HEK293 (cell line): ENCODE results near the gene TTF1.
A peak's percentile ranks its signal among the peaks of the same experiment; 100 is the strongest.

ENCODE experiments used
- BCL11A ChIP-seq: fragments of 450-650 bp; formaldehyde crosslinking; IDR thresholded peaks from 2 replicates; pipeline ENCODE4 v1.5.1; 2016; ENCODE audit warnings: low read depth, missing biosample characterization, missing genetic modification characterization
- FEZF1 ChIP-seq: fragments of 450-650 bp; formaldehyde crosslinking; IDR thresholded peaks from 2 replicates; pipeline ENCODE4 v1.5.1; 2016; ENCODE audit warnings: missing biosample characterization, missing genetic modification characterization
- GLI4 ChIP-seq: fragments of 450-650 bp; formaldehyde crosslinking; IDR thresholded peaks from 2 replicates; pipeline ENCODE4 v1.5.1; 2016; ENCODE audit warnings: missing biosample characterization, missing genetic modification characterization
- GLIS2 ChIP-seq: fragments of 450-650 bp; formaldehyde crosslinking; IDR thresholded peaks from 2 replicates; pipeline ENCODE4 v1.5.1; 2016; ENCODE audit warnings: missing biosample characterization, missing genetic modification characterization
- KLF1 ChIP-seq: fragments of 450-650 bp; formaldehyde crosslinking; IDR thresholded peaks from 2 replicates; pipeline ENCODE4 v1.5.1; 2016; ENCODE audit warnings: missing biosample characterization, missing genetic modification characterization
- KLF10 ChIP-seq: fragments of 450-650 bp; IDR thresholded peaks from 2 replicates; pipeline ENCODE4 v1.5.1; 2018; ENCODE audit warnings: missing biosample characterization, mild to moderate bottlenecking, missing genetic modification characterization
- KLF7 ChIP-seq: fragments of 450-650 bp; formaldehyde crosslinking; IDR thresholded peaks from 2 replicates; pipeline ENCODE4 v1.5.1; 2016; ENCODE audit warnings: missing biosample characterization, missing genetic modification characterization, borderline replicate concordance
- OSR2 ChIP-seq: fragments of 450-650 bp; formaldehyde crosslinking; IDR thresholded peaks from 2 replicates; pipeline ENCODE4 v1.5.1; 2016; ENCODE audit warnings: missing biosample characterization, missing genetic modification characterization
- SCRT2 ChIP-seq: fragments of 450-650 bp; formaldehyde crosslinking; IDR thresholded peaks from 2 replicates; pipeline ENCODE4 v1.5.1; 2016; ENCODE audit warnings: missing biosample characterization, missing genetic modification characterization
- WT1 ChIP-seq: fragments of 450-650 bp; formaldehyde crosslinking; IDR thresholded peaks from 2 replicates; pipeline ENCODE4 v1.5.1; 2016; ENCODE audit warnings: missing biosample characterization, missing genetic modification characterization
- ZBTB11 ChIP-seq: fragments of 450-650 bp; formaldehyde crosslinking; conservative IDR thresholded peaks from 2 replicates; pipeline ENCODE4 v1.5.1; 2016; ENCODE audit warnings: low read depth, missing biosample characterization, missing genetic modification characterization
- ZBTB17 ChIP-seq: fragments of 450-650 bp; formaldehyde crosslinking; IDR thresholded peaks from 2 replicates; pipeline ENCODE4 v1.5.1; 2016; ENCODE audit warnings: missing biosample characterization, missing genetic modification characterization
- ZFP69B ChIP-seq: fragments of 450-650 bp; formaldehyde crosslinking; IDR thresholded peaks from 2 replicates; pipeline ENCODE4 v1.5.1; 2016; ENCODE audit warnings: missing biosample characterization, missing genetic modification characterization
- ZNF10 ChIP-seq: fragments of 450-650 bp; formaldehyde crosslinking; IDR thresholded peaks from 2 replicates; pipeline ENCODE4 v1.5.1; 2017; ENCODE audit warnings: missing biosample characterization, missing genetic modification characterization
- ZNF155 ChIP-seq: fragments of 450-650 bp; formaldehyde crosslinking; IDR thresholded peaks from 2 replicates; pipeline ENCODE4 v1.5.1; 2016; ENCODE audit warnings: missing biosample characterization, missing genetic modification characterization
- ZNF266 ChIP-seq: fragments of 450-650 bp; formaldehyde crosslinking; IDR thresholded peaks from 2 replicates; pipeline ENCODE4 v1.5.1; 2016; ENCODE audit warnings: missing biosample characterization, missing genetic modification characterization, low read depth
- ZNF311 ChIP-seq: fragments of 450-650 bp; formaldehyde crosslinking; IDR thresholded peaks from 2 replicates; pipeline ENCODE4 v1.5.1; 2017; ENCODE audit warnings: missing biosample characterization, missing genetic modification characterization, borderline replicate concordance
- ZNF335 ChIP-seq: fragments of 450-650 bp; formaldehyde crosslinking; conservative IDR thresholded peaks from 2 replicates; pipeline ENCODE4 v1.5.1; 2016; ENCODE audit warnings: missing biosample characterization, missing genetic modification characterization
- ZNF341 ChIP-seq: fragments of 450-650 bp; formaldehyde crosslinking; IDR thresholded peaks from 2 replicates; pipeline ENCODE4; 2016; ENCODE audit warnings: low read depth, missing biosample characterization, missing genetic modification characterization
- ZNF354C ChIP-seq: fragments of 450-650 bp; formaldehyde crosslinking; IDR thresholded peaks from 2 replicates; pipeline ENCODE4 v1.5.1; 2016; ENCODE audit warnings: missing biosample characterization, missing genetic modification characterization, low read depth, borderline replicate concordance
- ZNF37A ChIP-seq: fragments of 450-650 bp; IDR thresholded peaks from 2 replicates; pipeline ENCODE4 v1.5.1; 2018; ENCODE audit warnings: missing biosample characterization, missing genetic modification characterization
- ZNF423 ChIP-seq: fragments of 450-650 bp; formaldehyde crosslinking; IDR thresholded peaks from 2 replicates; pipeline ENCODE4 v1.5.1; 2016; ENCODE audit warnings: missing biosample characterization, missing genetic modification characterization
- ZNF510 ChIP-seq: fragments of 450-650 bp; formaldehyde crosslinking; IDR thresholded peaks from 2 replicates; pipeline ENCODE4 v1.5.1; 2018; ENCODE audit warnings: mild to moderate bottlenecking, missing genetic modification characterization, missing biosample characterization; ENCODE audit not compliant: insufficient replicate concordance
- ZNF544 ChIP-seq: fragments of 450-650 bp; formaldehyde crosslinking; IDR thresholded peaks from 2 replicates; pipeline ENCODE4 v1.5.0; 2017; ENCODE audit warnings: missing biosample characterization, missing genetic modification characterization
- ZNF548 ChIP-seq: fragments of 450-650 bp; formaldehyde crosslinking; IDR thresholded peaks from 2 replicates; pipeline ENCODE4 v1.5.1; 2016; ENCODE audit warnings: missing biosample characterization, missing genetic modification characterization
- ZNF549 ChIP-seq: fragments of 450-650 bp; IDR thresholded peaks from 2 replicates; pipeline ENCODE4 v1.5.1; 2018; ENCODE audit warnings: missing biosample characterization, missing genetic modification characterization, mild to moderate bottlenecking, inconsistent platforms, moderate library complexity
- ZNF558 ChIP-seq: fragments of 450-650 bp; formaldehyde crosslinking; IDR thresholded peaks from 2 replicates; pipeline ENCODE4 v1.5.1; 2016; ENCODE audit warnings: missing biosample characterization, missing genetic modification characterization
- ZNF610 ChIP-seq: fragments of 450-650 bp; formaldehyde crosslinking; IDR thresholded peaks from 2 replicates; pipeline ENCODE4 v1.5.1; 2016; ENCODE audit warnings: missing biosample characterization, missing genetic modification characterization, borderline replicate concordance
- ZNF837 ChIP-seq: fragments of 450-650 bp; formaldehyde crosslinking; IDR thresholded peaks from 2 replicates; pipeline ENCODE4 v1.5.1; 2016; ENCODE audit warnings: missing biosample characterization, missing genetic modification characterization
- ZSCAN16 ChIP-seq: fragments of 450-650 bp; formaldehyde crosslinking; IDR thresholded peaks from 2 replicates; pipeline ENCODE4 v1.5.1; 2016; ENCODE audit warnings: missing biosample characterization, missing genetic modification characterization
- TF ChIP-seq, protein P1 (sequence below): fragments of 450-650 bp; IDR thresholded peaks from 2 replicates; pipeline ENCODE4 v1.5.1; 2018; ENCODE audit warnings: missing biosample characterization, missing genetic modification characterization
- TF ChIP-seq, protein P2 (sequence below): fragments of 450-650 bp; formaldehyde crosslinking; IDR thresholded peaks from 2 replicates; pipeline ENCODE4 v1.5.1; 2016; ENCODE audit warnings: missing biosample characterization, missing genetic modification characterization
- TF ChIP-seq, protein P3 (sequence below): fragments of 450-650 bp; formaldehyde crosslinking; IDR thresholded peaks from 2 replicates; pipeline ENCODE4 v1.5.1; 2016; ENCODE audit warnings: missing biosample characterization, missing genetic modification characterization
- TF ChIP-seq, protein P4 (sequence below): fragments of 450-650 bp; formaldehyde crosslinking; IDR thresholded peaks from 2 replicates; pipeline ENCODE4 v1.5.1; 2016; ENCODE audit warnings: missing biosample characterization, missing genetic modification characterization

Gene TTF1

GRCh38 chr9:132411091-132411508, 4.5 kb upstream of the TTF1 start (continued):
- no peak for TF ChIP-seq ZNF155 (tag by site-specific recombination)
- TF ChIP-seq GLIS2 (tag by site-specific recombination): peak; percentile 63
- TF ChIP-seq ZNF37A: no peak
- no peak for TF ChIP-seq ZNF610 (tag by site-specific recombination)
- TF ChIP-seq KLF1: no peak
- TF ChIP-seq FEZF1: no peak
- TF ChIP-seq ZFP69B (tag by site-specific recombination): no peak
- no peak for TF ChIP-seq ZNF548 (tag by site-specific recombination)
- TF ChIP-seq ZNF341 (tag by site-specific recombination): peak; percentile 74
- no peak for TF ChIP-seq ZNF549 (tag by site-specific recombination)
- TF ChIP-seq KLF7: no peak
- TF ChIP-seq, protein P1, sequence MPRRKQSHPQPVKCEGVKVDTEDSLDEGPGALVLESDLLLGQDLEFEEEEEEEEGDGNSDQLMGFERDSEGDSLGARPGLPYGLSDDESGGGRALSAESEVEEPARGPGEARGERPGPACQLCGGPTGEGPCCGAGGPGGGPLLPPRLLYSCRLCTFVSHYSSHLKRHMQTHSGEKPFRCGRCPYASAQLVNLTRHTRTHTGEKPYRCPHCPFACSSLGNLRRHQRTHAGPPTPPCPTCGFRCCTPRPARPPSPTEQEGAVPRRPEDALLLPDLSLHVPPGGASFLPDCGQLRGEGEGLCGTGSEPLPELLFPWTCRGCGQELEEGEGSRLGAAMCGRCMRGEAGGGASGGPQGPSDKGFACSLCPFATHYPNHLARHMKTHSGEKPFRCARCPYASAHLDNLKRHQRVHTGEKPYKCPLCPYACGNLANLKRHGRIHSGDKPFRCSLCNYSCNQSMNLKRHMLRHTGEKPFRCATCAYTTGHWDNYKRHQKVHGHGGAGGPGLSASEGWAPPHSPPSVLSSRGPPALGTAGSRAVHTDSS (tag by site-specific recombination): no peak
- peak; percentile 28; the same call in 1 of the 2 replicates for TF ChIP-seq ZBTB11 (tag by site-specific recombination)
- TF ChIP-seq ZNF10 (tag by site-specific recombination): 0 out of 2 replicates have a peak, but pooled peaks have one; percentile 37
- TF ChIP-seq ZSCAN16 (tag by site-specific recombination): no peak
- 0 out of 2 replicates have a peak, but pooled peaks have one; percentile 10 for TF ChIP-seq OSR2
- TF ChIP-seq ZNF558 (tag by site-specific recombination): no peak
- peak; percentile 61 for TF ChIP-seq ZNF335 (tag by site-specific recombination)
- TF ChIP-seq BCL11A (tag by site-specific recombination): no peak
- TF ChIP-seq, protein P2, sequence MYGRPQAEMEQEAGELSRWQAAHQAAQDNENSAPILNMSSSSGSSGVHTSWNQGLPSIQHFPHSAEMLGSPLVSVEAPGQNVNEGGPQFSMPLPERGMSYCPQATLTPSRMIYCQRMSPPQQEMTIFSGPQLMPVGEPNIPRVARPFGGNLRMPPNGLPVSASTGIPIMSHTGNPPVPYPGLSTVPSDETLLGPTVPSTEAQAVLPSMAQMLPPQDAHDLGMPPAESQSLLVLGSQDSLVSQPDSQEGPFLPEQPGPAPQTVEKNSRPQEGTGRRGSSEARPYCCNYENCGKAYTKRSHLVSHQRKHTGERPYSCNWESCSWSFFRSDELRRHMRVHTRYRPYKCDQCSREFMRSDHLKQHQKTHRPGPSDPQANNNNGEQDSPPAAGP (tag by site-specific recombination): no peak; the same call in 1 of the 2 replicates
- no peak for TF ChIP-seq ZNF510
- TF ChIP-seq ZBTB17 (tag by site-specific recombination): peak; percentile 70
- TF ChIP-seq SCRT2 (tag by site-specific recombination): no peak
- TF ChIP-seq, protein P3, sequence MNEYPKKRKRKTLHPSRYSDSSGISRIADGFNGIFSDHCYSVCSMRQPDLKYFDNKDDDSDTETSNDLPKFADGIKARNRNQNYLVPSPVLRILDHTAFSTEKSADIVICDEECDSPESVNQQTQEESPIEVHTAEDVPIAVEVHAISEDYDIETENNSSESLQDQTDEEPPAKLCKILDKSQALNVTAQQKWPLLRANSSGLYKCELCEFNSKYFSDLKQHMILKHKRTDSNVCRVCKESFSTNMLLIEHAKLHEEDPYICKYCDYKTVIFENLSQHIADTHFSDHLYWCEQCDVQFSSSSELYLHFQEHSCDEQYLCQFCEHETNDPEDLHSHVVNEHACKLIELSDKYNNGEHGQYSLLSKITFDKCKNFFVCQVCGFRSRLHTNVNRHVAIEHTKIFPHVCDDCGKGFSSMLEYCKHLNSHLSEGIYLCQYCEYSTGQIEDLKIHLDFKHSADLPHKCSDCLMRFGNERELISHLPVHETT: no peak
- 0 out of 2 replicates have a peak, but pooled peaks have one; percentile 12 for TF ChIP-seq WT1 (tag by site-specific recombination)
- TF ChIP-seq ZNF354C (tag by site-specific recombination): no peak
- TF ChIP-seq GLI4 (tag by site-specific recombination): no peak
- no peak for TF ChIP-seq KLF10 (tag by site-specific recombination)
- TF ChIP-seq ZNF311 (tag by site-specific recombination): no peak
- TF ChIP-seq ZNF837 (tag by site-specific recombination): no peak
- TF ChIP-seq ZNF423 (tag by site-specific recombination): no peak
- no peak for TF ChIP-seq ZNF544 (tag by site-specific recombination)
- TF ChIP-seq, protein P4, sequence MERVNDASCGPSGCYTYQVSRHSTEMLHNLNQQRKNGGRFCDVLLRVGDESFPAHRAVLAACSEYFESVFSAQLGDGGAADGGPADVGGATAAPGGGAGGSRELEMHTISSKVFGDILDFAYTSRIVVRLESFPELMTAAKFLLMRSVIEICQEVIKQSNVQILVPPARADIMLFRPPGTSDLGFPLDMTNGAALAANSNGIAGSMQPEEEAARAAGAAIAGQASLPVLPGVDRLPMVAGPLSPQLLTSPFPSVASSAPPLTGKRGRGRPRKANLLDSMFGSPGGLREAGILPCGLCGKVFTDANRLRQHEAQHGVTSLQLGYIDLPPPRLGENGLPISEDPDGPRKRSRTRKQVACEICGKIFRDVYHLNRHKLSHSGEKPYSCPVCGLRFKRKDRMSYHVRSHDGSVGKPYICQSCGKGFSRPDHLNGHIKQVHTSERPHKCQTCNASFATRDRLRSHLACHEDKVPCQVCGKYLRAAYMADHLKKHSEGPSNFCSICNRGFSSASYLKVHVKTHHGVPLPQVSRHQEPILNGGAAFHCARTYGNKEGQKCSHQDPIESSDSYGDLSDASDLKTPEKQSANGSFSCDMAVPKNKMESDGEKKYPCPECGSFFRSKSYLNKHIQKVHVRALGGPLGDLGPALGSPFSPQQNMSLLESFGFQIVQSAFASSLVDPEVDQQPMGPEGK (tag by site-specific recombination): peak; percentile 75
- TF ChIP-seq ZNF266 (tag by site-specific recombination): no peak
